ENCODE results near the gene ALK.

ALK gene

DNA sequence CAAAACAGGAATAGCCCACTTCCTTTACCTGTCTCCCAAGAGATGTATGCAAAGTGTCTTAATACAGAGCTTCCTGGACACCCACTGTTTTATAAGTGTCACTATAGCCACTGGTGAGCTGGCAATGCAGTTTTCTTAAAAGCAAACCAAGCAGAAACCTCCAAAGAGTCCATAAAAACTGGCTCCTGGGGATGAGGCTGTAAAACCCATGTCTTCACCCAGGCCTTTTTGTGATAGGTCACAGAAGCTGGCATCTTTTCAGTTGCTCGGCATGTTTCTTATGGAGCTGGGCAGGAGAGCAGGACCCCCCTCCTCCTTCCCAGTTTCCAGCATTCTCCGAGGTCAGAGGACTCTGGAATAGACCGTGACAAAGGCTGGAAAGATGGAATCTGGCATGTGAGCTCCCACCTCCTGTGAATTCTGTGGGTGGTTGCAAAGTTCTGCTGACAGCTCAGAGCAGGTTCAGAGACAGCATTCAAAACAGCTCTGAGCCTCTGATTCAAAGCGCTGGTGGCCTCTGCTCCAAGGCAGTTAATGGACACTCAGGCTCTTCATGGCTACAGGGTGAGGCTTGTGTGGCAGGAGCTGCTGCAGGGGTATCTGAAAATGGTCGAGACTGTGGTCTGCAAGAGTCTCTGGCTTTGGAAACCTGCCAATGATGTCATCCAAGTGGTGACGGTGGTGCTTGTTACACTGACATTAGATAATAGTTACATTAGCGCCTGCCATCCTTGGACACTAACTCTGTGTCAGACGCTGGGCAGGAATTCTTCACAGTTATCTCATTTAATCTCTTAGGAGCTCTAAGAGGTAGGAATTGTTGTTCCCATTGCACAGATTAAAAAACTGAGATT lies 522.8 kb downstream of the ALK start:
- DNase-seq: no peak
- H3K9me2 ChIP-seq (replicated peaks; ENCODE audit: insufficient read depth, low read length): no peaks in the 10 kb centered on the region
- TF ChIP-seq EZH2 (optimal IDR thresholded peaks at IDR 0.05; ENCODE audit: low read depth, low read length): no peak
- TF ChIP-seq, protein P1, sequence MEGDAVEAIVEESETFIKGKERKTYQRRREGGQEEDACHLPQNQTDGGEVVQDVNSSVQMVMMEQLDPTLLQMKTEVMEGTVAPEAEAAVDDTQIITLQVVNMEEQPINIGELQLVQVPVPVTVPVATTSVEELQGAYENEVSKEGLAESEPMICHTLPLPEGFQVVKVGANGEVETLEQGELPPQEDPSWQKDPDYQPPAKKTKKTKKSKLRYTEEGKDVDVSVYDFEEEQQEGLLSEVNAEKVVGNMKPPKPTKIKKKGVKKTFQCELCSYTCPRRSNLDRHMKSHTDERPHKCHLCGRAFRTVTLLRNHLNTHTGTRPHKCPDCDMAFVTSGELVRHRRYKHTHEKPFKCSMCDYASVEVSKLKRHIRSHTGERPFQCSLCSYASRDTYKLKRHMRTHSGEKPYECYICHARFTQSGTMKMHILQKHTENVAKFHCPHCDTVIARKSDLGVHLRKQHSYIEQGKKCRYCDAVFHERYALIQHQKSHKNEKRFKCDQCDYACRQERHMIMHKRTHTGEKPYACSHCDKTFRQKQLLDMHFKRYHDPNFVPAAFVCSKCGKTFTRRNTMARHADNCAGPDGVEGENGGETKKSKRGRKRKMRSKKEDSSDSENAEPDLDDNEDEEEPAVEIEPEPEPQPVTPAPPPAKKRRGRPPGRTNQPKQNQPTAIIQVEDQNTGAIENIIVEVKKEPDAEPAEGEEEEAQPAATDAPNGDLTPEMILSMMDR (IDR thresholded peaks at IDR 0.05; ENCODE audit: low read length): no peak
- TF ChIP-seq EZH2phosphoT487 (IDR thresholded peaks at IDR 0.05; ENCODE audit: low read length): no peak
- no peak overlapping the region for H3K9ac ChIP-seq (ENCODE audit: low read length)
- no peaks in the 10 kb centered on the region for H3K36me3 ChIP-seq (replicated peaks; ENCODE audit: insufficient read depth, low read length)
- H4K20me1 ChIP-seq (ENCODE audit: insufficient read depth, low read length): no peaks in the 10 kb centered on the region
- H3K27ac ChIP-seq (ENCODE audit: low read length): no peak overlapping the region
- H3K79me2 ChIP-seq (ENCODE audit: low read length): no peaks in the 10 kb centered on the region
- H3K9me3 ChIP-seq (replicated peaks; ENCODE audit: insufficient read depth, low read length): no peaks in the 10 kb centered on the region
- H3K4me2 ChIP-seq (ENCODE audit: low read depth, low read length): no peak overlapping the region
- no peaks in the 10 kb centered on the region for H3K27me3 ChIP-seq (replicated peaks; ENCODE audit: insufficient read depth, low read length)
- H3F3A ChIP-seq (ENCODE audit: insufficient read depth, low read length): no peaks in the 10 kb centered on the region
- H2AFZ ChIP-seq (ENCODE audit: low read length): no peak overlapping the region
- H3K4me3 ChIP-seq (ENCODE audit: low read length): no peak overlapping the region
- no peaks in the 10 kb centered on the region for H3K4me1 ChIP-seq (ENCODE audit: low read length)

DNA sequence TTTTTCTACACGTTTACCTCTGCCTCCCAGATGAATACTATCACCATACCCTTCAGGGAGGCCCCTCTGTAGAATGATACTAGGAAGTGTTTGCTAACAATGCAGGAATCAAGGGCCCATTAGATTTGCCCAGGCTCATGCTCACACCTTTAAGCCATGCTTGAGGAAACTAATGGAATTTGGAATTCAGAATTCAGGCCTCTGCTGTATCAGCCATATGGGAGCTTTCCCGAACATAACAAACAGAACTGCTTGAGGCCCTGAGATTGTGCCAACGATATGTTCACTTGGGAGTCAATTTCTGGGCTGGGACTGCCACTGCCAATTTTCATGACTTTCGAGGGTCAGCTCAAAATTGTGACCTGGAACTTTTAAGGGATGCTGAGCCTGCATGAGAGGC lies 523.7 kb downstream of the ALK start:
- H3F3A ChIP-seq (ENCODE audit: insufficient read depth, low read length): no peaks in the 10 kb centered on the region
- H4K20me1 ChIP-seq (ENCODE audit: insufficient read depth, low read length): no peaks in the 10 kb centered on the region
- no peak overlapping the region for H3K27ac ChIP-seq (ENCODE audit: low read length)
- no peak overlapping the region for H3K4me3 ChIP-seq (ENCODE audit: low read length)
- H3K27me3 ChIP-seq (replicated peaks; ENCODE audit: insufficient read depth, low read length): no peaks in the 10 kb centered on the region
- no peak overlapping the region for H3K4me2 ChIP-seq (ENCODE audit: low read depth, low read length)
- no peak for DNase-seq
- no peak overlapping the region for H2AFZ ChIP-seq (ENCODE audit: low read length)
- H3K9me2 ChIP-seq (replicated peaks; ENCODE audit: insufficient read depth, low read length): no peaks in the 10 kb centered on the region
- TF ChIP-seq EZH2phosphoT487 (IDR thresholded peaks at IDR 0.05; ENCODE audit: low read length) (no peak), EZH2 (optimal IDR thresholded peaks at IDR 0.05; ENCODE audit: low read depth, low read length) (no peak)
- TF ChIP-seq, protein P1 (IDR thresholded peaks at IDR 0.05; ENCODE audit: low read length): no peak
- no peaks in the 10 kb centered on the region for H3K79me2 ChIP-seq (ENCODE audit: low read length)
- H3K36me3 ChIP-seq (replicated peaks; ENCODE audit: insufficient read depth, low read length): no peaks in the 10 kb centered on the region
- H3K4me1 ChIP-seq (ENCODE audit: low read length): no peaks in the 10 kb centered on the region
- no peaks in the 10 kb centered on the region for H3K9me3 ChIP-seq (replicated peaks; ENCODE audit: insufficient read depth, low read length)
- no peak overlapping the region for H3K9ac ChIP-seq (ENCODE audit: low read length)

DNA sequence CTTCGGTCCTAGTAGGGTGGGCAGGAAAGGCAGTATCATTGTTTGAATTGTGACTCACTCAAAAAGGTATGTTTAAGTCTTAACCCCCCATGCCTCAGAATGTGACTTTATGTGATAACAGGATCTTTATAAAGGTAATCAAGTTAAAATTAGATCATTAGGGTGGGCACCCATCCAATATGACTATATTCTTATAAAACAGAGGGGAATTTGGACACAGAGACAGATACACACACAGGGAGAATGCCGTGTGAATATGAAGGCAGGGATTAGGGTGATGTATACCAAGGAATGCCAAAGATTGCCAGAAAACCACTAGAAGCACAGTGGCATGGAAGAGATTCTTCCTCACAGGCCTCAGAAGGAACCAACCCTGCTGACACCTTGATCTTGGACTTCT lies 524.3 kb downstream of the ALK start:
- Histone ChIP-seq H3K27ac (ENCODE audit: low read length) (no peak overlapping the region), H3K9ac (ENCODE audit: low read length) (no peak overlapping the region), H4K20me1 (ENCODE audit: insufficient read depth, low read length) (no peaks in the 10 kb centered on the region), H3K4me1 (ENCODE audit: low read length) (no peaks in the 10 kb centered on the region), H3K36me3 (replicated peaks; ENCODE audit: insufficient read depth, low read length) (no peaks in the 10 kb centered on the region), H3K9me3 (replicated peaks; ENCODE audit: insufficient read depth, low read length) (no peaks in the 10 kb centered on the region), H3K27me3 (replicated peaks; ENCODE audit: insufficient read depth, low read length) (no peaks in the 10 kb centered on the region), H3K4me3 (ENCODE audit: low read length) (no peak overlapping the region), H2AFZ (ENCODE audit: low read length) (no peak overlapping the region), H3K9me2 (replicated peaks; ENCODE audit: insufficient read depth, low read length) (no peaks in the 10 kb centered on the region), H3K79me2 (ENCODE audit: low read length) (no peaks in the 10 kb centered on the region), H3K4me2 (ENCODE audit: low read depth, low read length) (no peak overlapping the region), H3F3A (ENCODE audit: insufficient read depth, low read length) (no peaks in the 10 kb centered on the region)
- TF ChIP-seq, protein P1 (IDR thresholded peaks at IDR 0.05; ENCODE audit: low read length): no peak
- TF ChIP-seq EZH2phosphoT487 (IDR thresholded peaks at IDR 0.05; ENCODE audit: low read length) (no peak), EZH2 (optimal IDR thresholded peaks at IDR 0.05; ENCODE audit: low read depth, low read length) (no peak)
- no peak for DNase-seq
